ENCODE data around the gene SEC31A.
"Not testable (repeated sequence)": the region's sequence is repeated elsewhere in the genome, so short reads cannot be mapped to it uniquely, and the experiment has no call there.

The SEC31A gene

GRCh38 chr4:82890901-82891706, at the start of gene SEC31A:
Gene SEC31A (minus strand): TSS chr4:82891153. CDS start chr4:82881936, 9,217 bp downstream.
- peak; percentile 92 to 93 for DNase-seq (ENCODE audit: low read depth in 2 of 2, low spot score in 1 of 2)

GRCh38 chr4:82939414-82939813, 48.5 kb upstream of the SEC31A start:
- no peak for DNase-seq (ENCODE audit: low read depth in 2 of 2, low spot score in 1 of 2)

GRCh38 chr4:82934441-82934840, 43.5 kb upstream of the SEC31A start:
- DNase-seq (ENCODE audit: low read depth in 2 of 2, low spot score in 1 of 2) = no peak

- DNase-seq (ENCODE audit: low read depth in 2 of 2, low spot score in 1 of 2) = no peak
Measured at GRCh38 chr4:82930848-82931755, 40.1 kb upstream of the SEC31A start.

- DNase-seq (ENCODE audit: low read depth in 2 of 2, low spot score in 1 of 2) = no peak
Measured at GRCh38 chr4:82921795-82922194, 30.8 kb upstream of the SEC31A start.

GRCh38 chr4:82919386-82919785, 28.4 kb upstream of the SEC31A start:
- DNase-seq (ENCODE audit: low read depth in 2 of 2, low spot score in 1 of 2) = no peak

GRCh38 chr4:82918091-82918490, 27.1 kb upstream of the SEC31A start:
- DNase-seq (ENCODE audit: low read depth in 2 of 2, low spot score in 1 of 2) = no peak

- DNase-seq (ENCODE audit: low read depth in 2 of 2, low spot score in 1 of 2) = not testable (repeated sequence)
Measured at GRCh38 chr4:82913968-82914367, 23.0 kb upstream of the SEC31A start.

GRCh38 chr4:82913305-82913704, 22.4 kb upstream of the SEC31A start:
- no peak for DNase-seq (ENCODE audit: low read depth in 2 of 2, low spot score in 1 of 2)

GRCh38 chr4:82909326-82909725, 18.4 kb upstream of the SEC31A start:
- DNase-seq (ENCODE audit: low read depth in 2 of 2, low spot score in 1 of 2) = no peak

GRCh38 chr4:82906469-82906868, 15.5 kb upstream of the SEC31A start:
- DNase-seq (ENCODE audit: low read depth in 2 of 2, low spot score in 1 of 2) = no peak

- no peak for DNase-seq (ENCODE audit: low read depth in 2 of 2, low spot score in 1 of 2)
Measured at GRCh38 chr4:82905205-82905604, 14.3 kb upstream of the SEC31A start.

GRCh38 chr4:82903737-82904136, 12.8 kb upstream of the SEC31A start:
- no peak for DNase-seq (ENCODE audit: low read depth in 2 of 2, low spot score in 1 of 2)

GRCh38 chr4:82901183-82901718, 10.3 kb upstream of the SEC31A start:
- DNase-seq (ENCODE audit: low read depth in 2 of 2, low spot score in 1 of 2) = no peak

- peak; percentile 91 to 96 for DNase-seq (ENCODE audit: low read depth in 2 of 2, low spot score in 1 of 2)
Measured at GRCh38 chr4:82900411-82901182, 9.6 kb upstream of the SEC31A start, which contains the start of gene THAP9. Gene THAP9 (plus strand): TSS chr4:82900735. CDS start chr4:82900803, 68 bp downstream.

GRCh38 chr4:82900066-82900410, 9.1 kb upstream of the SEC31A start:
- no peak for DNase-seq (ENCODE audit: low read depth in 2 of 2, low spot score in 1 of 2)

- DNase-seq (ENCODE audit: low read depth in 2 of 2, low spot score in 1 of 2) = no peak
Measured at GRCh38 chr4:82899374-82900065, 8.6 kb upstream of the SEC31A start.

- no peak for DNase-seq (ENCODE audit: low read depth in 2 of 2, low spot score in 1 of 2)
Measured at GRCh38 chr4:82898322-82899243, 7.6 kb upstream of the SEC31A start.

GRCh38 chr4:82896755-82897154, 5.8 kb upstream of the SEC31A start:
- no peak for DNase-seq (ENCODE audit: low read depth in 2 of 2, low spot score in 1 of 2)

Data from stimulated activated CD8-positive, alpha-beta memory T cell treated with anti-CD3 and anti-CD28 coated beads, Interleukin-4, amount 100 ng/mL, for 1 hour (primary cell).